Activated CD4-positive, alpha-beta T cell treated with anti-CD3 and anti-CD28 coated beads, Interleukin-2, amount 50 U/mL, for 48 hours (primary cell): Measurements from ENCODE around the gene TSPAN14.

Source experiments
- DNase-seq, 2 experiments: peaks; one replicate each; pipeline ENCODE4 v3.0.0-alpha.2; 2020

The TSPAN14 gene

GRCh38 chr10:80553436-80553835 lies 99.3 kb downstream of the TSPAN14 start:
- no peak for DNase-seq

- no peak for DNase-seq
Observed at GRCh38 chr10:80554050-80554449, 99.9 kb downstream of the TSPAN14 start.

GRCh38 chr10:80555415-80555814 lies 101.3 kb downstream of the TSPAN14 start:
- no peak for DNase-seq

GRCh38 chr10:80561950-80562349 lies 107.8 kb downstream of the TSPAN14 start:
- no peak for DNase-seq

- DNase-seq: no peak
Observed at GRCh38 chr10:80567292-80567691, 113.2 kb downstream of the TSPAN14 start.

- DNase-seq: no peak
Observed at GRCh38 chr10:80569131-80569895, 115.2 kb downstream of the TSPAN14 start.

GRCh38 chr10:80571352-80571751 lies 117.2 kb downstream of the TSPAN14 start:
- no peak for DNase-seq

GRCh38 chr10:80579181-80579763 lies 125.2 kb downstream of the TSPAN14 start:
- DNase-seq: no peak

GRCh38 chr10:80579849-80580637 lies 125.9 kb downstream of the TSPAN14 start:
- no peak for DNase-seq

GRCh38 chr10:80580638-80581468 lies 126.7 kb downstream of the TSPAN14 start:
- DNase-seq: no peak

GRCh38 chr10:80581469-80581835 lies 127.3 kb downstream of the TSPAN14 start:
- DNase-seq: no peak

- DNase-seq: no peak
Observed at GRCh38 chr10:80582286-80582960, 128.3 kb downstream of the TSPAN14 start.
